Astrocyte (in vitro differentiated cells and primary cell): ENCODE results near the gene SLC38A11. TPM values are rescaled to one million over a fixed set of nuclear protein-coding genes. Genes with fewer than 3 reads are reported as not detected.
"Not testable (repeated sequence)": the region's sequence is repeated elsewhere in the genome, so short reads cannot be mapped to it uniquely, and the experiment has no call there.

ENCODE experiments used
- DNase-seq: peaks from one replicate; pipeline ENCODE4 v3.0.0-alpha.2; 2010; ENCODE audit warnings: low read depth
- FAIRE-seq: peaks from 2 replicates; lab custom pipeline; 2011; peaks lifted over from hg19 to GRCh38; lab: Jason Lieb, UNC
- H2AFZ ChIP-seq: 2 replicates; pipeline ENCODE4 v1.6.0; 2012; ENCODE audit warnings: low read depth, low read length, inconsistent platforms
- H3K27ac ChIP-seq: 2 replicates; pipeline ENCODE4 v1.5.1; 2011; ENCODE audit warnings: low read depth, low read length, inconsistent platforms
- H3K27me3 ChIP-seq: 2 replicates; pipeline ENCODE4 v1.6.0; 2011; ENCODE audit warnings: low read length, inconsistent platforms; ENCODE audit not compliant: insufficient read depth
- H3K36me3 ChIP-seq: 2 replicates; pipeline ENCODE4 v1.5.1; 2011; ENCODE audit warnings: low read length, inconsistent platforms; ENCODE audit not compliant: insufficient read depth
- H3K4me1 ChIP-seq: 2 replicates; pipeline ENCODE4 v1.5.1; 2011; ENCODE audit warnings: low read length, inconsistent platforms; ENCODE audit not compliant: insufficient read depth
- H3K4me2 ChIP-seq: 2 replicates; pipeline ENCODE4 v1.6.0; 2012; ENCODE audit warnings: low read length, inconsistent platforms
- H3K4me3 ChIP-seq: 2 replicates; pipeline ENCODE4 v1.5.1; 2011; ENCODE audit warnings: low read depth, mild to moderate bottlenecking, low read length, inconsistent platforms; ENCODE audit not compliant: insufficient read depth
- H3K79me2 ChIP-seq: 2 replicates; pipeline ENCODE4 v1.6.0; 2012; ENCODE audit warnings: mild to moderate bottlenecking, low read length, inconsistent platforms; ENCODE audit not compliant: insufficient read depth
- H3K9ac ChIP-seq: 2 replicates; pipeline ENCODE4 v1.6.0; 2012; ENCODE audit warnings: mild to moderate bottlenecking, low read length, inconsistent platforms
- H3K9me3 ChIP-seq: 2 replicates; pipeline ENCODE4 v1.5.1; 2012; ENCODE audit warnings: low read depth, mild to moderate bottlenecking, low read length, inconsistent platforms; ENCODE audit not compliant: insufficient read depth
- H4K20me1 ChIP-seq: 2 replicates; pipeline ENCODE4 v1.6.0; 2012; ENCODE audit warnings: low read length, inconsistent platforms; ENCODE audit not compliant: insufficient read depth
- H3K27ac Mint-ChIP-seq: one replicate; pipeline ENCODE4 v1.8.0; 2021; ENCODE audit warnings: mild to moderate bottlenecking, mixed read lengths; ENCODE audit not compliant: unreplicated experiment
- H3K27me3 Mint-ChIP-seq: one replicate; pipeline ENCODE4 v1.8.0; 2021; ENCODE audit warnings: low read depth, mixed read lengths; ENCODE audit not compliant: unreplicated experiment
- H3K36me3 Mint-ChIP-seq: one replicate; pipeline ENCODE4 v1.8.0; 2021; ENCODE audit warnings: low read depth, mixed read lengths; ENCODE audit not compliant: unreplicated experiment
- H3K4me1 Mint-ChIP-seq: one replicate; pipeline ENCODE4 v1.8.0; 2021; ENCODE audit warnings: low read depth, mixed read lengths; ENCODE audit not compliant: unreplicated experiment
- H3K4me3 Mint-ChIP-seq: one replicate; pipeline ENCODE4 v1.8.0; 2021; ENCODE audit warnings: mild to moderate bottlenecking, moderate library complexity, mixed read lengths; ENCODE audit not compliant: unreplicated experiment
- H3K9me3 Mint-ChIP-seq: one replicate; pipeline ENCODE4 v1.8.0; 2021; ENCODE audit warnings: mild to moderate bottlenecking, mixed read lengths; ENCODE audit not compliant: unreplicated experiment
- CTCF ChIP-seq: IDR thresholded peaks from 2 replicates; pipeline ENCODE4 v1.5.1; 2011; ENCODE audit warnings: low read depth, mild to moderate bottlenecking, inconsistent platforms, low read length, moderate library complexity; ENCODE audit not compliant: insufficient read depth
- EZH2 ChIP-seq: IDR thresholded peaks from 2 replicates; pipeline ENCODE4 v1.6.1; 2012; ENCODE audit warnings: mild to moderate bottlenecking, low read length, inconsistent platforms; ENCODE audit not compliant: insufficient read depth
- total RNA-seq: library from RNA; stranded (reverse); gene quantifications from 2 replicates; pipeline ENCODE4 v1.2.1, GENCODE V29; 2021

SLC38A11 gene
- total RNA-seq, 1 donor from 2014 or later: not detected

- no peaks in the 10 kb centered on the region for H3K36me3 Mint-ChIP-seq
- no peak overlapping the region for H3K4me3 ChIP-seq
- H3K27me3 Mint-ChIP-seq: no peaks in the 10 kb centered on the region
- H3K27ac ChIP-seq: no peak overlapping the region
- peaks cover 4% of the 10 kb centered on the region for H3K4me1 Mint-ChIP-seq
- TF ChIP-seq EZH2: no peak
- no peak for TF ChIP-seq CTCF
- no peak overlapping the region for H3K4me3 Mint-ChIP-seq
- FAIRE-seq (no peak), DNase-seq (no peak)
- H3K9ac ChIP-seq: no peak overlapping the region
- no peaks in the 10 kb centered on the region for H3K27me3 ChIP-seq
- H3K36me3 ChIP-seq: no peaks in the 10 kb centered on the region
- no peak overlapping the region for H3K4me2 ChIP-seq
- H3K4me1 ChIP-seq: no peaks in the 10 kb centered on the region
- H3K27ac Mint-ChIP-seq: no peak overlapping the region
- H3K9me3 Mint-ChIP-seq: no peaks in the 10 kb centered on the region
- H2AFZ ChIP-seq: no peak overlapping the region
- no peaks in the 10 kb centered on the region for H4K20me1 ChIP-seq
- H3K79me2 ChIP-seq: no peaks in the 10 kb centered on the region
- H3K9me3 ChIP-seq: no peaks in the 10 kb centered on the region
Observed at GRCh38 chr2:165002638-165003037, 47.3 kb upstream of the SLC38A11 start.

GRCh38 chr2:164994664-164995299, 39.5 kb upstream of the SLC38A11 start:
- H3K4me3 ChIP-seq, H3K4me3 Mint-ChIP-seq, H3K36me3 Mint-ChIP-seq, H3K27ac ChIP-seq, H3K9me3 ChIP-seq, H3K9ac ChIP-seq, H3K9me3 Mint-ChIP-seq, H3K4me2 ChIP-seq, H3K79me2 ChIP-seq, H3K27me3 Mint-ChIP-seq, H3K27ac Mint-ChIP-seq, H2AFZ ChIP-seq, H4K20me1 ChIP-seq, DNase-seq, H3K36me3 ChIP-seq, FAIRE-seq, H3K27me3 ChIP-seq: not testable (repeated sequence)
- peaks cover 14% of the 10 kb centered on the region for H3K4me1 ChIP-seq
- H3K4me1 Mint-ChIP-seq: peaks cover 22% of the 10 kb centered on the region

- Mint-ChIP-seq H3K27ac (no peak overlapping the region), H3K4me1 (peaks cover 22% of the 10 kb centered on the region), H3K27me3 (no peaks in the 10 kb centered on the region), H3K4me3 (no peak overlapping the region), H3K9me3 (peaks cover 2% of the 10 kb centered on the region), H3K36me3 (no peaks in the 10 kb centered on the region)
- no peak overlapping the region for H3K4me3 ChIP-seq
- H3K9ac ChIP-seq: no peak overlapping the region
- H2AFZ ChIP-seq: no peak overlapping the region
- FAIRE-seq: no peak
- no peaks in the 10 kb centered on the region for H4K20me1 ChIP-seq
- peaks cover 14% of the 10 kb centered on the region for H3K4me1 ChIP-seq
- DNase-seq: no peak
- H3K36me3 ChIP-seq: no peaks in the 10 kb centered on the region
- no peaks in the 10 kb centered on the region for H3K27me3 ChIP-seq
- TF ChIP-seq EZH2: no peak
- no peak for TF ChIP-seq CTCF
- no peak overlapping the region for H3K27ac ChIP-seq
- H3K79me2 ChIP-seq: no peaks in the 10 kb centered on the region
- no peaks in the 10 kb centered on the region for H3K9me3 ChIP-seq
- H3K4me2 ChIP-seq: no peak overlapping the region
Observed at GRCh38 chr2:164993287-164994016, 38.1 kb upstream of the SLC38A11 start.
